Hepatocyte (in vitro differentiated cells): ENCODE measurements around the gene NOC4L.

Experiments used
- EZH2phosphoT487 ChIP-seq: fragments of 200-600 bp; sonication (generic); IDR thresholded peaks from one replicate; pipeline ENCODE4 v1.6.1; 2018; ENCODE audit warnings: antibody characterized with exemption, mild to moderate bottlenecking, low read depth, moderate library complexity; ENCODE audit not compliant: unreplicated experiment, severe bottlenecking
- TF ChIP-seq, protein P1 (sequence below): fragments of 200-600 bp; sonication (generic); IDR thresholded peaks from 2 replicates; pipeline ENCODE4 v1.5.1; 2016; ENCODE audit warnings: antibody characterized with exemption, mild to moderate bottlenecking; ENCODE audit not compliant: poor library complexity

DNA sequence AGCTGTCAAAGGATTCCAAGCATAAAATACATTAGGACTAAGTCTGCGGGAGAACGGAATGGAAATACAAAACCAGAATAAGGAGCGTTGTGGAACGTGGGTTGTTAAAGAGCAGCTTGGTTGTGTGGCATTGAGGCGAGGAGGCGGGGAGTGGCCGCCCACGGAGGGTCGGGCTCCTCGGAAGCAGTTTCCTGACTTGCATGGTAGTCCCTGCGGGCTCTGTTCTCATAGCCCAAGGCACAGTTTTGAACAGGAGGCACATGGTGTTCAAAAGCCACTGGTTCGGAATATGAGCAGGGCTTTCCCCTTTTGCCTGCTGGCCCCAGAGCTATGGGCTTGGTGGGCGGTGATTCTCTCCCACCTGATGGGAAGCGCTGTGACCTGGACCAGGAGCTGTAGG is 12.3 kb upstream of the NOC4L start:
- TF ChIP-seq, protein P1, sequence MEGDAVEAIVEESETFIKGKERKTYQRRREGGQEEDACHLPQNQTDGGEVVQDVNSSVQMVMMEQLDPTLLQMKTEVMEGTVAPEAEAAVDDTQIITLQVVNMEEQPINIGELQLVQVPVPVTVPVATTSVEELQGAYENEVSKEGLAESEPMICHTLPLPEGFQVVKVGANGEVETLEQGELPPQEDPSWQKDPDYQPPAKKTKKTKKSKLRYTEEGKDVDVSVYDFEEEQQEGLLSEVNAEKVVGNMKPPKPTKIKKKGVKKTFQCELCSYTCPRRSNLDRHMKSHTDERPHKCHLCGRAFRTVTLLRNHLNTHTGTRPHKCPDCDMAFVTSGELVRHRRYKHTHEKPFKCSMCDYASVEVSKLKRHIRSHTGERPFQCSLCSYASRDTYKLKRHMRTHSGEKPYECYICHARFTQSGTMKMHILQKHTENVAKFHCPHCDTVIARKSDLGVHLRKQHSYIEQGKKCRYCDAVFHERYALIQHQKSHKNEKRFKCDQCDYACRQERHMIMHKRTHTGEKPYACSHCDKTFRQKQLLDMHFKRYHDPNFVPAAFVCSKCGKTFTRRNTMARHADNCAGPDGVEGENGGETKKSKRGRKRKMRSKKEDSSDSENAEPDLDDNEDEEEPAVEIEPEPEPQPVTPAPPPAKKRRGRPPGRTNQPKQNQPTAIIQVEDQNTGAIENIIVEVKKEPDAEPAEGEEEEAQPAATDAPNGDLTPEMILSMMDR, result no peak
- TF ChIP-seq EZH2phosphoT487, result no peak
